Stimulated activated CD8-positive, alpha-beta memory T cell treated with anti-CD3 and anti-CD28 coated beads, Interleukin-12 subunit alpha, Interleukin-12 subunit beta, amount 100 ng/mL, for 24 hours (primary cell): ENCODE results near the gene VIPR2.

Source experiments
- DNase-seq: peaks from one replicate; pipeline ENCODE4 v3.0.0-alpha.2; 2020; ENCODE audit errors: extremely low read depth

The VIPR2 gene

DNA sequence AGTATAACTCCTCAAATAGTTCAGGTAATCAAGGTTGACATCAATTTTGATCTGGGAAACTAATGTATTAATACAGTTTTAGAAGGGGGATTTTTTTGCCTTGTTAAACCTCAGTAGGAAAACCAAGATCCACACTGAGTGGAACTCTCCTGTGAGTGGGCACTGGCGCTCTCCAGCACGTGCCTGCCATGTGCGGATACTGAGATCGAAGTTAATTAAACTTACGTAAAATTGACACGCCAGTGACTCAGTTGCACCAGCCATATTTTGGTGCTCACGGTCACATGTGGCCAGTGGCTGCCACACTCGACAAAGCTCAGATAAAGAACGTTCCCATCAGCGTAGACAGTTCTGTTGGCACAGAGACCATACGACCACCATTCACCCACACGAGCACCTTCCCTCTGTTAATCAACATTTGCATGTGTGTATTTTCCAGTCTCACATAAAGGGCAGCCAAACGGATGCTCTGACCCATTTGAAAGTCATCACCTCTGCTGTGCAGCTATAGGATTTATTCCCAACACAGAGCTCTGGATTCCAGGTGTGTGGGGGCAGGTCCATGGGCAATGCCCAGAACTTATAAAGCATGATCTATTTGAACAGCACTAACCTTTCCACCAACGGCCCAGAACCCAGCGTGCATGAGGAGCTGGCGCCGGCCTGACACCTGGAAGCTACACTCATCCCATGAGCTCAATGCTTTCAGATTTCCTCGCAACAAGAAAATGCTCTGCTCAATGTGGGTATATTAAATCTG, 77.7 kb downstream of the VIPR2 start:
- no peak for DNase-seq

DNA sequence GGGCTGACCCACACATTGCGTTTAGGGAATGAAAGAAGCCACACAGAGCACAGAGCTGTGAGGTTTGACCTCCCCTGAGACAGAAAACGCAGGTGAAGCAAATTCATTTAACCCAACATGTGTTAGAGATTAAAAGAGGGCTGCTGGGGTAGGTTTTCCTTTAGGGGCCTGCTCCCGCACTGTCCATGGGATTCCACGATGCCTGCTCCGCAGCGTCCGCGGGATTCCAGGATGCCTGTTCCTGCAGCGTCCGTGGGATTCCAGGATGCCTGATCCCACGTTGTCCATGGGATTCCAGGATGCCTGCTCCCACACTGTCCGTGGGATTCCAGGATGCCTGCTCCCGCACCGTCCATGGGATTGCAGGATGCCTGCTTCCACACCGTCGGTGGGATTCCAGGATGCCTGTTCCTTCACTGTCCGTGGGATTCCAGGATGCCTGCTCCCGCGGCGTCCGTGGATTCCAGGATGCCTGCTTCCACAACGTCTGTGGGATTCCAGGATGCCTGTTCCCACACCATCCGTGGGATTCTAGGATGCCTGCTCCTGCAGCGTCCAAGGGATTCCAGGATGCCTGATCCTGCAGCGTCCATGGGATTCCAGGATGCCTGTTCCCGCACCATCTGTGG, 78.7 kb downstream of the VIPR2 start:
- no peak for DNase-seq

DNA sequence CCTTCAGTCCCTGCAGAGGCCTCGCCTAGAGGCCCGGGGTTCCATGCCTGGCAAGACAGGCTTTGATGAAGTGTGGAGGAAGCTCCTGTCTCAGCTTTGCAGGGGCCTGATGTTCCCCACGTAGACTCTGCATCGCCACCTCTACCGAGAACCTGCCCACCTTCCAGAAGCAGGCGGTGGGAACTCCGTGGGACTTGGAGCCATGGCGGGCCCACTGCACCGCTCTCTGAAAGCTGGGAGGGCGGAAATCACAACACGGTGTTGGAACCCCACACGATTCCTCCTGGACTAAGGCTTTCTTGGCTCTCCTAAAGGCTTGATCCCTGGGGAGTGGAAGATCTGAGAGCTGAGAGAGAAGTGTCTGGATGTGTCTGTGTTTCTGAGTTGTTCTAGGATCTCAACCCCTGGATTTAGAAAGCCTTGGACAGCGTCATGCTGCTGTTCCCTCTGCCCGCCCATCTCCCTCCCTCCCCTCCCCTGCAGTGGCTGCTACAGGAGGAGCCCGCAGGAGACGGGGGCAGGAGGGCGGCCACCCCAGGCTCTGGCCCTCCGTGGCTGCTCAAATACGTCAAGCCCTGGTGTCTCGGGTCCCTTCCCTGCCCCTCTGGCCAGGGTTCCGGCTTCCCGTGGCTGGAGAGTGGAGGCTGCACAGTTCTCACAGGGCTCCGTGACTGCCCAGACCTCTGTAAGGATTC, 79.7 kb downstream of the VIPR2 start:
- DNase-seq, result no peak

DNA sequence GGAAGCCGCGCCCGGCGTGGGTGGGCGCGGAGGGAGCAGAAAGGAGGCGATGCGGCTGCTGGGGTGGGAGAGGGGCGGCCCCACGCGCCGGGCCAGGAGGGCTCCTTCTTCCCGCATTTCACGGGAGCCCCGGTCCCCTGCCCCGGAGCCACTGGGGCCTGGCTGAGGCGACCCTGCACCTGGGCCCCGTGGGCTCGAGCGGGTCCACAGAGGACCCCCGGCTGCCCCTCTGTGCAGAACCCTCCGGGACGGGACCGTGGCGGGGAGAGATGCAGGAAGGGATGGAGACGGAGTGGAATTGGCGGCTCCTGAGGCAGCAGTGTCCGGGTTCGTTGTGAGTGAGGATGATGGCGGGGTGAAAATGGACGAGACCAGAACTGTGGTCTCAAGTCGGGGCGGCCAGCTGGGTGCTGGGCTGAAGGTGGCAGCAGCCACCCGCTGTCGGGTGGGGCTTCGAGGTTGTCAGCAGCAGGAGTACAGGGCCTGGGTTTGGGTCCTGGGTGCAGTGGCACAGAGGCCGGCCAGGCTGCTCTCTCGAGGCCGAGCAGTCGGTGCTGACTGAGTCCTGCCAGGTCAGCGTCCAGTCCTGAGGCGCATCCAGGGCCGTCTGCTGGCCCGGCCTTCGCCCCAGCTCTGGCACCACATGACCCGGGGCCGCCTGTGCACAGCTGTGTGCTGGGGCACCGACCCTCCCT, 80.4 kb downstream of the VIPR2 start:
- no peak for DNase-seq

GRCh38 chr7:159063046-159063840, 81.4 kb downstream of the VIPR2 start:
- DNase-seq, result no peak

- no peak for DNase-seq
Measured at GRCh38 chr7:159062569-159062968, 82.1 kb downstream of the VIPR2 start.

- DNase-seq, result no peak
Measured at GRCh38 chr7:159061674-159062212, 82.9 kb downstream of the VIPR2 start.

DNA sequence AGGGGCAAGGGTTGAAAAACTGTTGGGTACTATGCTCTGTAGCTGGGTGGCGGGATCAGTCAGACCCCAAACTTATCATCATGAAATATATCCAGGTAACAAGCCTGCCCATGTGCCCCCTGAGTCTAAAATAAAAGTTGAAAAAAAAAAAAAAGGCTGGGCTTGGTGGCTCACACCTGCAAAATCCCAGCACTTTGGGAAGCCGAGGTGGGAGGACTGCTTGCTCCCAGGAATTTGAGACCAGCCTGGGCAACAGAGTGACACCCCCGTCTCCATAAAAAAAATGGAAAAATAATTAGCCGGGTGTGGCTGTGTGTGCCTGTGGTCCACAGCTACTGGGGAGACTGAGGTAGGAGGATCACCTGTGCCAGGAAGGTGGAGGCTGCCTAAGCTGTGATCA, 83.5 kb downstream of the VIPR2 start:
- DNase-seq, result no peak

- DNase-seq, result no peak
Measured at GRCh38 chr7:159060440-159060839, 84.2 kb downstream of the VIPR2 start.

- DNase-seq, result no peak
Measured at GRCh38 chr7:159059629-159060028, 85.0 kb downstream of the VIPR2 start.

DNA sequence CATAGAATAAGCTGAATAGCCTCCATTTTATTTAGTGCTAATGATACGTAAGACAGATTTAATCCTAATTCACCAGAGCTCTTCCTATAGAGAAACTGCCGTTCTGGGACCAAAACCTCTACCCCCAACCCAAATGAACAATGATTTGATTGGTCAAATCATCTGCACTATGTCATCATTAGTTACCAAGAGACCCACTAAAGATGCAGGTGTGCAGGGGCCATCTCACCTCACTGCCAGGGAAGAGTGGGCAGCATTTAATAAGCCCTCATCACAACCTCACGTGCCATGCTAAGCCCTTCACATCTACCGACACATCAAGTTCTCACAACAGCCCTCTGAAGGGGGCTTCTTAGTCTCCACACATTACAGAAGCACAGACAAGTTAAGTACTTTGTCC, 87.0 kb downstream of the VIPR2 start:
- no peak for DNase-seq

- DNase-seq, result no peak
Measured at GRCh38 chr7:159056737-159057136, 87.9 kb downstream of the VIPR2 start.

- DNase-seq, result no peak
Measured at GRCh38 chr7:159051916-159052315, 92.8 kb downstream of the VIPR2 start.

GRCh38 chr7:159050704-159051103, 94.0 kb downstream of the VIPR2 start:
- DNase-seq, result no peak

- DNase-seq, result no peak
Measured at GRCh38 chr7:159049266-159050025, 95.2 kb downstream of the VIPR2 start.

- no peak for DNase-seq
Measured at GRCh38 chr7:159048656-159049055, 96.0 kb downstream of the VIPR2 start.

- DNase-seq, result no peak
Measured at GRCh38 chr7:159047536-159047935, 97.1 kb downstream of the VIPR2 start.

GRCh38 chr7:159046300-159046699, 98.4 kb downstream of the VIPR2 start:
- no peak for DNase-seq

GRCh38 chr7:159045839-159046238, 98.8 kb downstream of the VIPR2 start:
- no peak for DNase-seq

GRCh38 chr7:159042581-159043101, 102.0 kb downstream of the VIPR2 start:
- no peak for DNase-seq
